VCaP (cell line): ENCODE measurements around the gene NAT8.
"Not testable (repeated sequence)": the region's sequence is repeated elsewhere in the genome, so short reads cannot be mapped to it uniquely, and the experiment has no call there.

Experiments used
- H3K27ac ChIP-seq: fragments of 450-650 bp; 2 replicates; pipeline ENCODE4 v1.5.1; 2017
- TF ChIP-seq, protein P1 (sequence below): fragments of 450-650 bp; conservative IDR thresholded peaks from 2 replicates; pipeline ENCODE4 v1.5.1; 2017; ENCODE audit warnings: mild to moderate bottlenecking, moderate library complexity

The NAT8 gene, protein sequence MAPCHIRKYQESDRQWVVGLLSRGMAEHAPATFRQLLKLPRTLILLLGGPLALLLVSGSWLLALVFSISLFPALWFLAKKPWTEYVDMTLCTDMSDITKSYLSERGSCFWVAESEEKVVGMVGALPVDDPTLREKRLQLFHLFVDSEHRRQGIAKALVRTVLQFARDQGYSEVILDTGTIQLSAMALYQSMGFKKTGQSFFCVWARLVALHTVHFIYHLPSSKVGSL

DNA sequence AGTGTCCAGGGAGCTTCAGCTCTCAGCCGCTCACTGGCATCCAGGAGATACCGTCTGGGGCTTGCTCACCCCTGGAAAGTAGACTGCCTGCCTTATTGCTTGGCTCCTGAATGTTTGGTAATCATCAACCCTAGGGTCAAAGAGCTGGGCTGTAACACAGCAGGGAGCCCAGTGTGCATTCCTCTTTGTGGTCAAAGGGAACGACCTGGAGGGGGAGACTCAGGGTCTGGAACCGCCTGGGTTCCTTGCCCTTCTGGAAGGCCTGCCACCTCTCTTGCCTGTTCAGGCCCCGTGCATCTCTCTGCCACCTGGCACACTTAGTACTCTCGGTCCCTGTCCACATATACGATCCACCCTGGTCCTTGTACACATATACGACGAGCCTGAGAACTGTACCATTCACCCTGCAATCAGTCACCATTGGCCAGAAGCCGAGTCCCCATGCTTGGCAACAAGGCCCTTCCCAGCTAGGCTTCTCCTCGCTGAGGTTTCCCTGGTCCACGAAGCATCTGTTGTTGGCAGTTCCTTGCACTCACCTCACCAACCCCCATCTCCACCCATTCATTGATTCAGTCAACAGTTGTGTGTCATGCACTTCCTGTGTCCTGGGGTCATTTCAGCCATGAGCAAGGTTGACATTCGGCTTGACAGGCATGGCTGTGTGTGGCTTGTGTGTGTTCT, at the start of gene NAT8:
Gene NAT8, minus strand, starts transcription at position 85 of the 681 bp plus-strand sequence. CDS start 794 bp downstream, outside the sequence.
- no peak within 1 kb of the TSS for H3K27ac ChIP-seq
- TF ChIP-seq, protein P1, sequence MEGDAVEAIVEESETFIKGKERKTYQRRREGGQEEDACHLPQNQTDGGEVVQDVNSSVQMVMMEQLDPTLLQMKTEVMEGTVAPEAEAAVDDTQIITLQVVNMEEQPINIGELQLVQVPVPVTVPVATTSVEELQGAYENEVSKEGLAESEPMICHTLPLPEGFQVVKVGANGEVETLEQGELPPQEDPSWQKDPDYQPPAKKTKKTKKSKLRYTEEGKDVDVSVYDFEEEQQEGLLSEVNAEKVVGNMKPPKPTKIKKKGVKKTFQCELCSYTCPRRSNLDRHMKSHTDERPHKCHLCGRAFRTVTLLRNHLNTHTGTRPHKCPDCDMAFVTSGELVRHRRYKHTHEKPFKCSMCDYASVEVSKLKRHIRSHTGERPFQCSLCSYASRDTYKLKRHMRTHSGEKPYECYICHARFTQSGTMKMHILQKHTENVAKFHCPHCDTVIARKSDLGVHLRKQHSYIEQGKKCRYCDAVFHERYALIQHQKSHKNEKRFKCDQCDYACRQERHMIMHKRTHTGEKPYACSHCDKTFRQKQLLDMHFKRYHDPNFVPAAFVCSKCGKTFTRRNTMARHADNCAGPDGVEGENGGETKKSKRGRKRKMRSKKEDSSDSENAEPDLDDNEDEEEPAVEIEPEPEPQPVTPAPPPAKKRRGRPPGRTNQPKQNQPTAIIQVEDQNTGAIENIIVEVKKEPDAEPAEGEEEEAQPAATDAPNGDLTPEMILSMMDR = no peak

DNA sequence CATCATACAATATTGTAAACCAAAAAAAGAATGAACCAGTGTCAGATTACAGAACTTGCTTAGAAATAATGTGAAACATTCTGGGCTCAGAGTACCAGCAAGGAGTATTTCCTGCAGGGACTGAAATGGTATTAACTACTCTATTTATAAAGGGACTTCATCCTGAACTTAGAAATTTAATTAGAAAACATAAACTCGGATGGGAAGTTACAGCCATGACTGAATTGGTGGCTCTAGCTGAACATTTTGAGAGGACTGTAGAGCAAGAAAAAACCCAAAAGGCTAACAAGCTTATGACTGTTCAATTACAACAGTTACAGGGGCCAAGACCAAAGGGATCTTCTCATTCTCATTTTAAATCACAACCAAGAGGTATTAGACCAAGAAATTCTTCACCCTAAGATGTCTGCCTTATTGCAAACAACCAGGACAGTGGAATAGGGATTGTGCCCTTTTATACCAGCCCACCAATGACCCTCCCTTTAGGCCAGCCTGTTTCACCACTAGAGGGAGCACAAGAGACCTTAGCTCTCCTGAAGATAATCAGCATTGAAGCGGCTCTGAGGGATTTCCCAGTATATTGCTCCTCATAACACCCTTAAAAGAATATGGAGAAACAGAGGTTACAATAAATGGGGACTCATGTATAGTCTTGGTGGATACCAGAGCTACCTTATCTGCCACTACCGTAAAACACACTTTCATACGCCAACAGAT, 48.3 kb upstream of the NAT8 start:
- not testable (repeated sequence) for H3K27ac ChIP-seq
- TF ChIP-seq, protein P1 = peak; percentile 78

DNA sequence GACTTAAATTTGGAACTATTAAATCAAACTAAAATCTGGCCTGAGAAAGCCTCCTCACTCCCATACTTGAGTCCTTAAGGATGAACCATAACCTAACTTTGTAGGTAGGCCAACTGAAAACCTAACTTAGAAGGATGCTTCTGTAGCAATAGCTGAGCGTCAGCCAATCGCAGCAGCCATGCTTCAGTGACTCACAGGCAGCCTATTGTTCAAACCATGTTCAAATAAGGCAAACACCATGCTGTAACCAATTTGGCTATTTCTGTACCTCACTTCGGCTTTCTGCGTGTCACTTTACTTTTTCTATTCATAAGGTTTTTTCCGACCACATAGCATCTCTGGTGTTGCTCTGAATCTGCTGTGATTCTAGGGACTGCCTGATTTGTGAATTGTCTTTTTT, 46.3 kb upstream of the NAT8 start:
- not testable (repeated sequence) for H3K27ac ChIP-seq

DNA sequence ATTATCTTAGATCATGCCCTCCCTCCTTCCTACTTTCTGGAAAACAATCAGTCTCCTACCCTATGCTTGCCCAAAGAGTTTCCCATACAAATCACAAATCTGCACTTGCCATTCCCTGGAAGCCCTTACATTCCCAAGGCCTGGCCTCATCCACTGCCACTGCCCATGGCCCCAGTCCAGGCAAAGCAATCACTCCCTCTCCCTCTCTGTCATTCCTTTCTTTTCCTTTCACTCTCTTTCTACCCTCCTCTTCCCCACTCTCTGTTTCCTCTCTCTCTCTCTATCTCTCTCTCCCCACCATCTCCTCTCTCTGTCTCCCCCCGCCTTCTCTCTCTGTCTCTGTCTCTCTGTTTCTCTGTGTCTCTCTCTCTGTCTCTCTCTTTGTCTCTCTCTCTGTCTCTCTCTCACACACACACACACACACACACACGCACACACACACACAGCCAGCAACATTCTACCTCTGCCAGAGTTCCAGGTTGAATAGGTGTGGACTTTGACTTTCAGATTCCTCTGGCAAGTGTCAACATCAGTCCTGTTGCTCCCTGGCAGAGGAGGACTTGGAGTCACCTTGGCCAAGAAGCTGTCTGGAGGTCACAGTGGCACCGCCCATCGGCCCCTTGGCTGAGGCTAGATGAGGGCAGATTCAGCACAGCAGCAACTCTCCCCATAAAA, 43.7 kb upstream of the NAT8 start:
- H3K27ac ChIP-seq = no peak overlapping the region
- TF ChIP-seq, protein P1 = no peak

DNA sequence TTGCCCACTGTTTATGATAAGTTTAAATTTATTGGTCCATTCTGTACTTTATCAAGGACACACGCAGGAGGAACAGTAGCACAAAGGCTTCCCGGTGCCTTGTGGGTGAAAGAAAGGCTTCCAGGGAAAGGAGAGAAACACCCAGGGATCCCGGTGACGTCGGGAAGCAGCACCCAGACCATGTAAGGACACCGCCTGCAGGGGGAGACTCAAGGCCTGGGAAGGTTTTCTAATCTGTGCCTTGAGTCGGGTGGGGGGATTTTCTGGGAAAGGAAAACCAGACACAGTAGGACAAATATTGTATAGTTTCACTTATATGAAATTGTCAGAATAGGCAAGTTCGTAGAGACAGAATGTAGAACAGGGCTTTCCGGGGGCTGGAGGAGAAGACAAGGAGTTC, 42.7 kb upstream of the NAT8 start:
- not testable (repeated sequence) for H3K27ac ChIP-seq
- TF ChIP-seq, protein P1 = peak; percentile 32

DNA sequence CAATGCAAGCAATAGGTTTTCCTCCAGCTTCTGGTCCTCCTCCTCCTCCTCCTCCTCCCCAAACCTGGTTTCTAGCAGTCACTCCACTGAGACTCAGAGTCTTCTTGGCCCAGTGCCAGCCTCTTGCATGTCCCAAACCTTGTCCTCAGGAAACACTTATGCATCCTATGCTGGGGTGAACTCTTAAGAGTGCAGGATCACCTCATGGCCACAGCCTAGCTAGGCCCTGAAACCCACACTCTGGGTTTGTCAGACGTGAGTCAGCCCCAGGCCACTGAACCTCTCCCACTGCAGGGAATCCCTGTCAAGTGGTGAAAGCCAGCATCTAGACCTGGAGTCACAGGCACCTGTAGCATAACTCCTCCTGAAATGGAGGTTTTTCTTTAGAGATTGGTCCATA, 42.1 kb upstream of the NAT8 start:
- H3K27ac ChIP-seq = not testable (repeated sequence)

DNA sequence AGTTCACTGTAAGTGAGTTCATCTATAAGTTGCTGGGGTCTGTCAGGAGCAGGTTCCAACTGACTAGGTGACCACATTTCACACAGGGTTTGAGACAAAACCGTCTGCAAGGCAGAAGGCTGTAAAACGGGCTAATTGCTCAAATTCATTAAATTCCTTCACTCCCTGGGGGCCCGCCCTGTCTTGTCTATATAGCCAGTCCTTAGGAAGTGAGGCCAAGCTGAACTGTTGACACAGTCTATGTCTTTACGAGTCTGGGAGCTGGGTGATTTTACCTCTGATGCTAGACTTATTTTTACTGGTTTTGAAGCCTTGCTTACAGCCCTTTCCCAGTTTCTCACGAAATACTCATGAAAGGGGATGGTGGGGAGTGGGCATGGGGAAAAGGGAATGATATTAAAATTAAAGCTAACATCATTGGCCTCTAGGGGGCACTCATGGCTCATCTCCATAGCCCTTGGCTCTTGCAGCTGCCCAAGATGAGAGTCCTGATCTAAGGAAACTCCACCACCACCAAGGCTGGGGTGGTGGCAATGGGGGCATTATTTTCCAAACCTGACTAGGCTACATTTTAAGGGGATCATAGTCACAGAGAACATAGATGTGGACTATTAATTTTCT, 37.8 kb upstream of the NAT8 start:
- H3K27ac ChIP-seq = not testable (repeated sequence)

DNA sequence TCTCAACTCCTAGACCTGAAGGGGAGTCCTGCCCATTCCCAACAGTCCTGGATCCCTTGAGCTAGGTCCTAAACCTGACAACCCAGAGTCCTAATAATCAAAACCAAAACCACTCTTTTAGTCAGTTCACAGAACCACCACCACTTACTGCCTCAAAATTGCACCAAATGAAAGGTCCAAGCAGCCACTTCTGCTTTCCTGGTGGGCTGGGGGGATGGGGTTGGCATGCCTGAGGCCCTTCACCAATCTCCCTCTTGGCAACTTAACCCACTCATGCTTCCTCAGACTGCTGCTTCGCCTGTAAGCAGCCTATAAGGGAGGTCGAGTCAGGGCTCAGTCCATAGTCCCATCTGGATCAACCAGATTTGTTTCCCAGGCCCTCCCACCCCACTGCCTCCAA, 37.0 kb upstream of the NAT8 start:
- H3K27ac ChIP-seq = not testable (repeated sequence)

More for the DNA sequence above, 37.8 kb upstream of the NAT8 start:
- TF ChIP-seq, protein P1 = peak; percentile 50

DNA sequence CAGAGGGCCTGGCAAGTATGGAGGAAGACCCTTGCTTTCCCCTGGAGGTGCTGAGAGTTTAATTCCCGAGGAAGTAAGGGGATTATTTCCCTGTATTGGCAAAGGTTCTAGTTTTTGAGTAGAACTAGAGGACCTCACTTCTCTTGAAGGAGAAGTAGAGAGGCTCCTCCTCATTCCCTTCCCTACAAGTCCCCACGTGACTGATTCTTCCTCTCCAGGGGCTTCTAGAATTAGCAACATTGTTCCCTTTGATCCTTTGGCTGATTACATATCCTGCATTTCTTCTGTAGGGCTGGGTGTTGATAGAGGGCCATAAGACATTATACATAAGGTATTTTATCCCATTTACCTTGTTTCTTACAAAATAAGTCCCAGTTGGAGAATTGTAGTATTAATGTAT, 35.8 kb upstream of the NAT8 start:
- H3K27ac ChIP-seq = not testable (repeated sequence)

DNA sequence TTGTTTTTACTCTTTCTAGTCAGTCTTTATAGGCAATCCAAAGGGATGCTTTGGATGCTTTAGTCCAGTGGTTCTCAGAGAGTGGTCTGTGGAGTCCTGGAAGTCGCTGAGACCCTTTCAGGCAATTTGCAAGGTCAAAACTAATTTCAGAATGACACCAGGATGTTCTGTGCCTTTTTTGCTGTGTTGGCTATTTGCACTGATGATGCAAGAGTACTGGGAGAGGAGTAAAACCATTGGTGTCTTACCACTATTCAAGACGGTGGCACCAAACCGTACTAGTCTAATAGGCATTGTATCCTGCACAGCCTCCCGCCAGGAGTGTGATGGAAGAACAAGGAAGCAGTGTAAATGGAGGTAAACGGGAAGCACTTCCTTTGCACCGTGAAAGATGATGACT, 34.0 kb upstream of the NAT8 start:
- not testable (repeated sequence) for H3K27ac ChIP-seq

DNA sequence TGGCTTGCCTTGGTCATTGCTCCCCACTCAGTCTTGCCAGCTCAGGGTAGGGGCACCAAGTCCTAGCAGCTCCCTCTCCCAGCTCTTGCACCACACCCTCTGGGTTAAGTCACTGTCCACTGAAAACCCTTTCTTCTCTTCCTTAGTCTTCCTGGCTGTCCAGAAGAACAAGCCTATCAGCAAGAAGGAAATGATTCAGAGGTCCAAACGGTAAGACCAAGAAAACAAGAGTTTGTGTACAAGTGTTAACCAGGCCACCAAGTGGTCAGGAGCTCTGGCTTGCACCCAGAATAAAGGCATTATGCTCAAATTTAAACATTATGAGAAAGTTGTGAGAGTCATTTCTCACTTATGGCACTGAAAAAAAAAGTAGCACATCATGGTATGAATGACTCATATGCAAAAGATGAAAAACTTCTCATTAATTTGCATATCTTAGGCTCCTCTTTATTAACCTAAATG, 32.5 kb upstream of the NAT8 start:
- not testable (repeated sequence) for H3K27ac ChIP-seq

DNA sequence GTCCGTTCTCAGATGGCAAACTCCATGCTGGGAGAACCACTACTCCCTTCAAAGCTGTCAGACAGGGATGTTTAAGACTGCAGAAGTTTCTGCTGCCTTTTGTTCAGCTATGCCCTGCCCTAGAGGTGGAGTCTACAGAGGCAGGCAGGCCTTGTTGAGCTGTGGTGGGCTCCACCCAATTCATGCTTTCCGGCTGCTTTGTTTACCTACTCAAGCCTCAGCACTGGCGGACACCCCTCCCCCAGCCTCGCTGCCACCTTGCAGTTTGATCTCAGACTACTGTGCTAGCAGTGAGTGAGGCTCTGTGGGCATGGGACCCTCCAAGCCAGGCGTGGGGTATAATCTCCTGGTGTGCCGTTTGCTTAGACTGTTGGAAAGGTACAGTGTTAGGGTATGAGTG, 27.8 kb upstream of the NAT8 start:
- H3K27ac ChIP-seq = not testable (repeated sequence)

DNA sequence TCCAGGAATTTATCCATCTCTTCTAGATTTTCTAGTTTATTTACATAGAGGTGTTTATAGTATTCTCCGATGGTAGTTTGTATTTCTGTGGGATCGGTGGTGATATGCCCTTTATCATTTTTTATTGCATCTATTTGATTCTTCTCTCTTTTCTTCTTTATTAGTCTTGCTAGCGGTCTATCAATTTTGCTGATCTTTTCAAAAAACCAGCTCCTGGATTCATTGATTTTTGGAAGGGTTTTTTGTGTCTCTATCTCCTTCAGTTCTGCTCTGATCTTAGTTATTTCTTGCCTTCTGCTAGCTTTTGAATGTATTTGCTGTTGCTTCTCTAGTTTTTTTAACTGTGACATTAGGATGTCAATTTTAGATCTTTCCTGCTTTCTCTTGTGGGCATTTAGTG, 25.0 kb upstream of the NAT8 start:
- not testable (repeated sequence) for H3K27ac ChIP-seq
